Measurements from ENCODE around the gene BTG3.
A peak's percentile ranks its signal among the peaks of the same experiment; 100 is the strongest.

The BTG3 gene

DNA sequence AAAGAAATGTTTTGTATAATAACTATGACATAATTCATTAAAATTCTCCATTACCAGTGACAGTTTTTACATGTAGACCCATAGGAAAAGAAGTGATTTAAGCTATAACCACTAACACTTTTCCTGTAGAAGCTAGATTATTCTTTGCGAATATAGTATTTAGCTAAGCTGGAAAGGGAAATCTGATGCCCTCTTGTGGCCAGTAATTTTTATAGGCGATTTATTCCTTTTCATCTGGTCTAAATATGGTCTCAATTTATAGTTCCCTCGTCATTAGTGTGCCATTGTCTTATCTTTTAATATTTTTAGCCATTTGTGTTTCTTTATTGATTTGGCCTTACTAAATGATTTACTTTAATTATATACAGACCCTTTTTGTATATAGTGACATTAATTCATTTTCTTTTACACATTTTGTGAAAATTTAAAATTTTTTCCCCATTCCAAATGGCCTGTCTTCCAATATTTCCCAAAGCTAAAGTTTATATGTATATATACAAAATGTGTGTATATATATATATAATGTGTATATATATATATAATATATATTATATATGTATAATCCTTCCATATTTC is 26.7 kb downstream of the BTG3 start:
- peak in 1 of 56 donors; percentile 62 for DNase-seq

DNA sequence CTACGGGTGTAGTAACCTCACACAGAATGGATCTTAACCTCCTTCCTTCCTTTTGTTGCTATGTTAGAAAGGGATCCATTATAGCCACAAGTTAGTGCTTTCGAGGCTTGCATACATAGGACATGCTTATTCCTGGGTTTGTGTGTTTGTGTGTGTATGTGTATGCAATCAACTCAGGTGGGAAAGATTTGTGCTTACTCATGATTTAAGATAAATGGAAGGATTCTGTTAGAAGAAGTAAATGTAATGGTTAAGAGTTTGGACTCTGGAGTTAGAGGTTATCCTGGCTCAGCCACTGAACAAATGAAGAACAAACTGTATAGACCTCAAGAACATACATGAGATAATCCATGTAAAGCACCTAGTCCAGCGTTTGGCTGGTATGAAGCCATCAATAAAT is 28.8 kb downstream of the BTG3 start:
- no peak for DNase-seq

DNA sequence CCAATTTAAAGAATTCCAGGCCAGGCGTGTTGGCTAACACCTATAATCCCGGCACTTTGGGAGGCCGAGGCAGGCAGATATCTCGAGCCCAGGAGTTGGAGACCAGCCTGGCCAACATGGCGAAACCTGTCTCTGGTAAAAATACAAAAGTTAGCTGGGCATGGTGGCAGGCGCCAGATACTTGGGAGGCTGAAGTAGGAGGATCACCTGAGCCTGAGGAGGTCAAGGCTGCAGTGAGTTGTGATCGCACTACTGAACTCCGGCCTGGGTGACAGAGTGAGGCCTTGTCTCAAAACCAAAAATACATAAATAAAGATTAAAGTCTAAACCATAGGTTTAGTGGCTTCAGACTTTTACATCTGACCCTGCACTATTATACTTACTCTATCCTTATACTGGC is 32.4 kb downstream of the BTG3 start:
- no peak for DNase-seq

DNA sequence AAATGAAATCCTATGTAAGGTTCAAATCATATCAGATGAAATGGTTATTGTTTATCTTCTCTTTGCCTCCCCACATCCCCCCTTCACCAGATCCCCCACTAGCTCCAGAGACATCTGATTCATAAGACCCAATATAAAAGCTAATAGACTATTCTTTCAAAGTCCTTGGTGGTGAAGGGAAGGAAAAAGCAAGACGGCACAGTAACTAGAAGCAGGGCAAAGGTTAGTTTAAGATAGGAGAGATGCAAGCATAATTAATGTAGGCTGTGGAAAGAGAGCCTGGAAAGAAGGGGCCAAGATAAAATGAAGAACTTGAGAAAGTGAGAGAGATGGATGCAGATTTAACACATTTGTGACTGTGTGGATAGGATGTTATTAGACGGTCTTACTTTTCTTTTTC is 33.8 kb downstream of the BTG3 start:
- DNase-seq: no peak

DNA sequence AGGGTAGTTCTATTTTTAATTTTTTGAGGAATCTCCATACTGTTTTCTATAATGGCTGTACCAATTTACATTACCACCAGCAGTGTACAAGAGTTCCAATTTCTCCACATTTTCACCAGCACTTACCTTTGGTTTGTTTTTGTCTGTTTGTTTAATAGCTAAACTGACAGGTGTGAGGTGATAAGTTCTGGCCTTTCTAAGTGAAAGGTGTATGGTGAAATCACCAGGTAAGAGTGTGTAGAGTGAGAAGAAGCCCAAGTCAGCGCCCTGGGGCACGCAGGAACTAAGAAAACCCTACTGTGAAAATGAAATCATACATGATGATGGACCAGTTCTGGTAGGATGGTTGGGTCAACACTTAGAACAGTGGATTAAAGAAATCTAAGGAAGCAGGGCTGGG is 34.5 kb downstream of the BTG3 start:
- DNase-seq: no peak

- no peak for DNase-seq
Measured at GRCh38 chr21:17577701-17578100, 35.0 kb downstream of the BTG3 start.

GRCh38 chr21:17576080-17576835 is 36.4 kb downstream of the BTG3 start:
- DNase-seq: no peak

- no peak for DNase-seq
Measured at GRCh38 chr21:17575076-17575475, 37.6 kb downstream of the BTG3 start.

GRCh38 chr21:17572431-17572830 is 40.3 kb downstream of the BTG3 start:
- no peak for DNase-seq

GRCh38 chr21:17570786-17571185 is 41.9 kb downstream of the BTG3 start:
- DNase-seq: no peak

DNA sequence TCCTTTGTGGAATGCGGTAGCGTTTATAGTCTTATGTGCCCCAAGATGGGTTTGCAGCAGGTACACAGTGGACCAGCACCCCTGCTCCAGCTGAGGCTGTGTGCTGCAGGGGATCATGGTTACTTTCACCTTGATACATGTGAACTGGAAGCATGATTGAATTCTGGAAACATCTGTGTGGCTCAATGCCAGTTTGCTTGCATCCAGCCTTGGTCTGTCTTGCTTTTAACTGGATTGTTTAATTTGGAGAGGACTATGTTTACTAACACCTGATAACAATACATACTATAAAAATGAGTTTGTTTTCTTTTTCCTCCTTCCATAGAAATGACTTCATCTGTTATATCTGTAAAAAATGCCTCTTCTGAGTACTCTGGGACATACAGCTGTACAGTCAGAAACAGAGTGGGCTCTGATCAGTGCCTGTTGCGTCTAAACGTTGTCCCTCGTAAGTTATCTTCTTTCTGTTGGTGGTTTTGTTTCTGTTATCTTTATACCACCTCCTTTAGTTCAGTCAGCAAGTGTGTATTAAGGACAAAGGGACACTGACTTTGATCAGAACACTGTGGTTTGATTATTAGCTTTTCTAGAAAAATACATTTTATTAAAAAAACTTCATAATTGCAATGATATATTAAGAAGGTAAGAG is 52.2 kb downstream of the BTG3 start:
- DNase-seq: no peak

DNA sequence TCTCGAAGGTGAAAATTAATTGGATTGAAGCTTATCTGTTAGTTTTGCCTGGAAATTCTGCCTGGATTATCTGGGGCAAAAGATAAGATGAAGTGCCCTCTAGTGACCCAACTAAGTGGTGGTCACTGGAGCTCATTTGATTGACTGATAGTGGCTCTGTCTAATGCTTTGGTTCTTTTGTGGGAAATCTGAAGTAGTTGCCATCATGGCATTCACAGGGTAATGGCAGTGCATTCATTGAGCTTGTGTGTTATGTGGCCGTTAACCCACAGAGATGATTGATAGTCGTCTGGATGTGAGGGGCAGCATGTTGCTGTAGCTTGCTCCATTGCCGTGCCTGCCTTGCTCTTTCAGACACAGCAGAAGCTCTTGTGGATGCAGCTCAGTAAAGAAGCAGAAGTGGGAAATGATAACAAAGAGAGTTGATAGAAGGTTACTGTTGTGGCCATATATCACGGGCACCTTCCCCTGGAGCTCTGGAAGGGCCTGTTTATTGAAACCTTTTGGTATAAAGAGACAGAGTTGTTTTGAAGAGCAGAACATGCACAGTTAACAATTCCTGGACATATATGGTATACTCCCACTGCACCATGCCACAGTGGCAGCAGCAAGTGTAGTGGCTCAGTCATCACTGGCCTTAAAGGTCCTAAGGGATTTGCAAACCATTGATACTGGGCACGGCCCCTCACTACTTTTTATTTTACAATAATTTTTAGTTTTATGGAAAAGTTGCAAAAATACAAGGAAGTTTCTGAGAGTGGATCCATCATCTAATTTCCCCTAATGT is 57.8 kb downstream of the BTG3 start:
- DNase-seq: peak in 19 of 56 donors; percentile 7 to 59 (median 33)

GRCh38 chr21:17554120-17554519 is 58.6 kb downstream of the BTG3 start:
- no peak for DNase-seq

DNA sequence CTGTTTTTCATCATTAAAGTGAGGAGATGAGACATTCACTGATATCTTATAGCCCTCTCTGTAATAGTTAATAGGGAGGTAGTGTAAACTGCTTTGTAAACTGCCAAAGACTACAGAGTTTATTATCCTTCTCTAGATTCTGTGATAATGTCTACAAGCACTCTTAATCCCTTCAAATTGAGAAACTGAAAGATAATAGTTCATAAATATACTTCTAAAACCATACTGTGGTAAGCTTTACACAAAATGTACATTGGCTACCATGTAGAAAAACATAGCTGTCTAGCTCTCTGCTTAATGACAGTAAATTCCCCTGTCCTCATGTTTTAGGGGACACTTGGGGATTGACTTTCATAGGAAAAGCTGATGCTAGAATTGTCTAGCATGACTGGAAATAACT is 60.3 kb downstream of the BTG3 start:
- DNase-seq: no peak

- DNase-seq: no peak
Measured at GRCh38 chr21:17550671-17551308, 61.9 kb downstream of the BTG3 start.

- DNase-seq: no peak
Measured at GRCh38 chr21:17548262-17548661, 64.4 kb downstream of the BTG3 start.

GRCh38 chr21:17545007-17545406 is 67.7 kb downstream of the BTG3 start:
- DNase-seq: no peak

Measured in amygdala (tissue), 56 donors.